H1 (cell line): Measurements from ENCODE around the gene FAM171A1. TPM values are rescaled to one million over a fixed set of nuclear protein-coding genes. Genes with fewer than 3 reads are reported as not detected.

ENCODE experiments used
- CTCF ChIA-PET: fragments of 300-600 bp; sonication (Branson Sonifier 250); formaldehyde crosslinking; loops from one replicate; lab custom pipeline; 2021; ENCODE audit not compliant: partially characterized antibody; lab: Charles Lee
- POLR2A ChIA-PET: fragments of 300-600 bp; sonication (Branson Sonifier 250); formaldehyde crosslinking; loops from one replicate; lab custom pipeline; 2021; ENCODE audit warnings: inconsistent platforms; ENCODE audit not compliant: partially characterized antibody; lab: Charles Lee
- DNase-seq, 2 experiments: peaks; one replicate each; pipeline versions ENCODE4 v3.0.0 to v3.0.0-alpha.2; 2010 to 2022; ENCODE audit warnings: low spot score in 2 of 2, low read depth in 1 of 2, mixed read lengths in 1 of 2
- FAIRE-seq: peaks from 2 replicates; lab custom pipeline; 2011; peaks lifted over from hg19 to GRCh38; lab: Jason Lieb, UNC
- H2AFZ ChIP-seq: 2 replicates; pipeline ENCODE4 v1.8.1; 2012; ENCODE audit warnings: low read length, inconsistent platforms
- H2AK5ac ChIP-seq: 2 replicates; pipeline ENCODE4 v1.6.1; 2013; ENCODE audit warnings: low read depth, low read length
- H2BK120ac ChIP-seq: replicated peaks from 2 replicates; pipeline ENCODE3; 2013; ENCODE audit warnings: low read depth, low read length, inconsistent platforms
- H2BK12ac ChIP-seq: 2 replicates; pipeline ENCODE4 v1.6.1; 2013; ENCODE audit warnings: low read depth, low read length
- H2BK15ac ChIP-seq: 2 replicates; pipeline ENCODE4 v1.6.1; 2013; ENCODE audit warnings: low read length
- H2BK20ac ChIP-seq: 2 replicates; pipeline ENCODE4 v1.6.1; 2013; ENCODE audit warnings: low read length
- H2BK5ac ChIP-seq: 2 replicates; pipeline ENCODE4 v1.6.1; 2013; ENCODE audit warnings: low read depth, low read length
- H3K14ac ChIP-seq: 2 replicates; pipeline ENCODE4 v1.6.1; 2013; ENCODE audit warnings: inconsistent platforms; ENCODE audit not compliant: insufficient read length
- H3K18ac ChIP-seq: 2 replicates; pipeline ENCODE4 v1.6.1; 2013; ENCODE audit warnings: low read length; ENCODE audit errors: extremely low read depth
- H3K23ac ChIP-seq: 2 replicates; pipeline ENCODE4 v1.6.1; 2013; ENCODE audit warnings: inconsistent platforms; ENCODE audit not compliant: insufficient read length
- H3K23me2 ChIP-seq: 2 replicates; pipeline ENCODE4 v1.6.1; 2013; ENCODE audit warnings: low read depth, low read length
- H3K27ac ChIP-seq: 2 replicates; pipeline ENCODE4 v1.6.1; 2011; ENCODE audit warnings: low read depth, low read length, inconsistent platforms
- H3K27me3 ChIP-seq, 4 experiments: replicated peaks in 1 of 4; 1 replicate in 1 of 4; 2 replicates in 3 of 4; pipeline versions ENCODE4 v1.6.1 to v1.8.1; 2011 to 2013; ENCODE audit warnings: low read length in 3 of 4, mild to moderate bottlenecking in 3 of 4, inconsistent platforms in 2 of 4, mixed read lengths in 2 of 4, moderate library complexity in 1 of 4; ENCODE audit not compliant: control insufficient read depth in 3 of 4, insufficient read depth in 3 of 4; ENCODE audit errors: extremely low read depth in 1 of 4
- H3K36me3 ChIP-seq, 4 experiments: 2 replicates each; pipeline versions ENCODE4 v1.6.1 to v1.8.1; 2011 to 2013; ENCODE audit warnings: mild to moderate bottlenecking in 4 of 4, low read length in 3 of 4, moderate library complexity in 2 of 4, control low read depth in 1 of 4, inconsistent platforms in 1 of 4; ENCODE audit not compliant: insufficient read depth in 4 of 4, control insufficient read depth in 2 of 4
- H3K4ac ChIP-seq: replicated peaks from 2 replicates; pipeline ENCODE3; 2013; ENCODE audit warnings: low read length, low read depth, mixed read lengths, inconsistent platforms; ENCODE audit not compliant: insufficient read length
- H3K4me1 ChIP-seq, 4 experiments: replicated peaks in 1 of 4; 1 replicate in 1 of 4; 2 replicates in 3 of 4; pipeline versions ENCODE4 v1.6.1 to v1.8.1; 2011 to 2013; ENCODE audit warnings: low read length in 3 of 4, inconsistent platforms in 2 of 4, mixed read lengths in 1 of 4; ENCODE audit not compliant: insufficient read depth in 4 of 4, control insufficient read depth in 3 of 4
- H3K4me2 ChIP-seq, 2 experiments: 2 replicates each; pipeline versions ENCODE4 v1.6.1 to v1.8.1; 2011 to 2013; ENCODE audit warnings: low read depth in 2 of 2, low read length in 2 of 2, control low read depth in 1 of 2, inconsistent platforms in 1 of 2, mild to moderate bottlenecking in 1 of 2; ENCODE audit not compliant: insufficient read depth in 1 of 2
- H3K4me3 ChIP-seq, 4 experiments: fragments of 200-600, 300-600 bp in 1 of 4; sonication (generic), shearing (Covaris generic), sonication (Bioruptor Twin) in 1 of 4; 2 replicates each; pipeline versions ENCODE4 v1.5.1 to v1.8.1; 2011 to 2016; ENCODE audit warnings: low read length in 4 of 4, low read depth in 3 of 4, control low read depth in 2 of 4, inconsistent platforms in 2 of 4, mild to moderate bottlenecking in 2 of 4, mixed read lengths in 1 of 4, moderate library complexity in 1 of 4; ENCODE audit not compliant: insufficient read depth in 2 of 4; ENCODE audit errors: extremely low read depth in 1 of 4
- H3K56ac ChIP-seq: replicated peaks from 2 replicates; pipeline ENCODE3; 2013; ENCODE audit warnings: low read depth, mild to moderate bottlenecking, mixed read lengths, low read length, inconsistent platforms; ENCODE audit not compliant: insufficient read length
- H3K79me1 ChIP-seq: 2 replicates; pipeline ENCODE4 v1.6.1; 2013; ENCODE audit warnings: low read depth, low read length, control low read depth
- H3K79me2 ChIP-seq, 2 experiments: 2 replicates each; pipeline versions ENCODE4 v1.6.1 to v1.8.1; 2012 to 2013; ENCODE audit warnings: low read length in 2 of 2, mild to moderate bottlenecking in 2 of 2, inconsistent platforms in 1 of 2; ENCODE audit not compliant: insufficient read depth in 2 of 2, control insufficient read depth in 1 of 2
- H3K9ac ChIP-seq, 4 experiments: replicated peaks in 1 of 4; 1 replicate in 1 of 4; 2 replicates in 3 of 4; pipeline versions ENCODE4 v1.6.1 to v1.8.1; 2011 to 2013; ENCODE audit warnings: low read depth in 3 of 4, low read length in 3 of 4, control low read depth in 2 of 4, mild to moderate bottlenecking in 2 of 4, moderate library complexity in 2 of 4, inconsistent platforms in 1 of 4; ENCODE audit errors: extremely low read depth in 1 of 4
- H3K9me3 ChIP-seq, 2 experiments: 2 replicates each; pipeline versions ENCODE4 v1.6.1 to v1.8.1; 2012 to 2013; ENCODE audit warnings: mild to moderate bottlenecking in 2 of 2, moderate library complexity in 2 of 2, control low read depth in 1 of 2, inconsistent platforms in 1 of 2, low read depth in 1 of 2, low read length in 1 of 2, mixed read lengths in 1 of 2; ENCODE audit not compliant: insufficient read depth in 2 of 2
- H4K20me1 ChIP-seq, 2 experiments: replicated peaks in 1 of 2; 2 replicates each; pipeline versions ENCODE3 to v1.8.1; 2011 to 2013; ENCODE audit warnings: inconsistent platforms in 2 of 2, low read length in 2 of 2, mild to moderate bottlenecking in 1 of 2; ENCODE audit not compliant: insufficient read depth in 2 of 2, control insufficient read depth in 1 of 2
- H4K5ac ChIP-seq: 2 replicates; pipeline ENCODE4 v1.6.1; 2013; ENCODE audit warnings: low read length, low read depth, mixed read lengths, inconsistent platforms; ENCODE audit not compliant: insufficient read length
- H4K8ac ChIP-seq: 2 replicates; pipeline ENCODE4 v1.8.0; 2013; ENCODE audit warnings: mild to moderate bottlenecking, moderate library complexity, low read length, inconsistent platforms; ENCODE audit not compliant: insufficient read depth; ENCODE audit errors: extremely low read depth
- H4K91ac ChIP-seq: replicated peaks from 2 replicates; pipeline ENCODE3; 2013; ENCODE audit warnings: low read length, mixed read lengths, inconsistent platforms; ENCODE audit not compliant: insufficient read length
- CBX8 ChIP-seq: fragments of 300-800, 300-1000 bp; sonication (generic); IDR thresholded peaks from 2 replicates; pipeline ENCODE4 v1.7.1; 2016; ENCODE audit warnings: low read depth, low read length, borderline replicate concordance
- HDAC6 ChIP-seq: IDR thresholded peaks from one replicate; pipeline ENCODE4 v1.7.1; 2012; ENCODE audit warnings: low read depth, mild to moderate bottlenecking, inconsistent platforms, low read length, moderate library complexity
- JUND ChIP-seq: IDR thresholded peaks from 2 replicates; pipeline ENCODE4 v1.6.1; 2011; ENCODE audit warnings: mild to moderate bottlenecking, improper control_type of control experiment, low read length
- KDM5A ChIP-seq: fragments of 200-600 bp; IDR thresholded peaks from 2 replicates; pipeline ENCODE4 v1.7.1; 2012; ENCODE audit warnings: mild to moderate bottlenecking, low read length, inconsistent platforms, mixed read lengths
- RNF2 ChIP-seq: fragments of 200-900, 300-1000 bp; sonication (generic); IDR thresholded peaks from 2 replicates; pipeline ENCODE4 v1.7.1; 2016; ENCODE audit warnings: borderline replicate concordance, low read depth, mild to moderate bottlenecking, antibody characterized with exemption, low read length; ENCODE audit not compliant: poor library complexity, severe bottlenecking; ENCODE audit errors: missing control alignments
- RXRA ChIP-seq: IDR thresholded peaks from 2 replicates; pipeline ENCODE4 v1.6.1; 2011; ENCODE audit warnings: low read depth, mild to moderate bottlenecking, low read length, moderate library complexity; ENCODE audit not compliant: insufficient read depth
- SIRT6 ChIP-seq: IDR thresholded peaks from one replicate; pipeline ENCODE4 v1.7.1; 2012; ENCODE audit warnings: low read length, inconsistent platforms
- TEAD4 ChIP-seq: IDR thresholded peaks from 2 replicates; pipeline ENCODE4 v1.6.1; 2012; ENCODE audit warnings: low read depth, low read length, inconsistent platforms, mixed read lengths
- YY1 ChIP-seq: IDR thresholded peaks from 2 replicates; pipeline ENCODE4 v1.6.1; 2011; ENCODE audit warnings: low read depth, mild to moderate bottlenecking, low read length
- WGBS, 2 experiments: shearing (Covaris generic) in 1 of 2; methylation state at CpG; one replicate each; pipeline versions ENCODE4 v1.1.6 to v1.1.7; 2013 to 2015; ENCODE audit warnings: low lambda C conversion rate in 2 of 2, mixed read lengths in 2 of 2, inconsistent platforms in 1 of 2, low coverage in 1 of 2, missing lambda C conversion rate in 1 of 2; ENCODE audit not compliant: insufficient replicate concordance in 2 of 2, insufficient coverage in 1 of 2, insufficient read length in 1 of 2; ENCODE audit errors: extremely low coverage in 1 of 2, missing lambda C conversion rate in 1 of 2; 5-methylcytosine and 5-hydroxymethylcytosine counted together
- polyA plus RNA-seq, 7 experiments: library from polyadenylated mRNA; depleted of rRNA in 3 of 7; stranded (reverse) in 5 of 7; unstranded in 2 of 7; fragments of >200 nt in 5 of 7; fragments of 200-250 nt in 2 of 7; gene quantifications; 1 replicate in 5 of 7; 2 replicates in 1 of 7; 4 replicates in 1 of 7; pipeline versions ENCODE4 v1.2.1 to v1.2.3, GENCODE V29; 2011 to 2013; ENCODE audit warnings: missing spikeins in 2 of 7, mixed read lengths in 2 of 7
- total RNA-seq: library from RNA; stranded (reverse); fragmentation: NEBNext Ultra II Directional; extraction: Animal tissue kit (Norgen Biotek cat#: 25700); gene quantifications from 2 replicates; pipeline ENCODE4 v1.2.1, GENCODE V29; 2021

The FAM171A1 gene
- total and polyA plus RNA-seq, 2 of the 8 experiments (the other 6 are each of a cell fraction or from before 2014, with no cell fraction given) = 26.6 to 42.1 TPM

- H3K4me1 ChIP-seq = no peaks in the 10 kb centered on the region
- no peak overlapping the region for H2BK5ac ChIP-seq
- POLR2A ChIA-PET = interaction anchor here (0.6 to 0.8 kb wide), 2 partner anchors 128 to 1232 kb away, joined by 3 read pairs; no protein-coding TSS in a partner anchor
- H2AK5ac ChIP-seq = no peak overlapping the region
- H3K9ac ChIP-seq = no peak overlapping the region
- no peak overlapping the region for H3K4ac ChIP-seq
- no peaks in the 10 kb centered on the region for H3K27me3 ChIP-seq
- no peak overlapping the region for H3K23ac ChIP-seq
- no peak overlapping the region for H3K18ac ChIP-seq
- no peak overlapping the region for H3K4me2 ChIP-seq
- H3K4me3 ChIP-seq = no peak overlapping the region
- H2BK15ac ChIP-seq = no peak overlapping the region
- no peak for FAIRE-seq
- H3K9me3 ChIP-seq = no peaks in the 10 kb centered on the region
- WGBS, 2 experiments = 95% methylated on average over 6 of the region's 6 CpGs; no CpG with 5 or more reads in 1 of the 2 experiments
- H3K14ac ChIP-seq = no peak overlapping the region
- no peak overlapping the region for H2BK20ac ChIP-seq
- peaks cover 0 to 1% of the 10 kb centered on the region in 2 experiments for H4K20me1 ChIP-seq
- no peaks in the 10 kb centered on the region for H3K79me2 ChIP-seq
- no peak overlapping the region for H3K56ac ChIP-seq
- H4K91ac ChIP-seq = no peak overlapping the region
- no peak overlapping the region for H3K27ac ChIP-seq
- no peak overlapping the region for H2AFZ ChIP-seq
- peaks cover 0 to 13% (median 5%) of the 10 kb centered on the region in 4 experiments; a peak in 4 of 8 replicates for H3K36me3 ChIP-seq
- no peak overlapping the region for H2BK12ac ChIP-seq
- DNase-seq = no peak
- H2BK120ac ChIP-seq = no peak overlapping the region
- no peaks in the 10 kb centered on the region for H3K23me2 ChIP-seq
- CTCF ChIA-PET = no interaction called here
- no peak overlapping the region for H4K8ac ChIP-seq
- H4K5ac ChIP-seq = no peak overlapping the region
- no peaks in the 10 kb centered on the region for H3K79me1 ChIP-seq
- TF ChIP-seq YY1 = no peak
- no peak for TF ChIP-seq KDM5A
- TF ChIP-seq CBX8 = no peak
- no peak for TF ChIP-seq HDAC6
- TF ChIP-seq RNF2 = no peak
- no peak for TF ChIP-seq SIRT6
- TF ChIP-seq JUND = no peak
- no peak for TF ChIP-seq RXRA
- TF ChIP-seq TEAD4 = no peak
Observed at GRCh38 chr10:15216700-15217099, 154.4 kb downstream of the FAM171A1 start.
